Uterus (tissue), 2 donors: Measurements from ENCODE around the gene ZNF577.

Experiments used
- CTCF ChIP-seq, 4 experiments: fragments of 200-600 bp in 2 of 4; fragments of 450-650 bp in 2 of 4; sonication (generic) in 2 of 4; IDR thresholded peaks; one replicate each; pipeline ENCODE4 v1.5.1; 2016 to 2019; ENCODE audit warnings: antibody characterized with exemption in 4 of 4, mild to moderate bottlenecking in 2 of 4, moderate library complexity in 1 of 4
- POLR2A ChIP-seq, 2 donors: fragments of 450-650 bp; IDR thresholded peaks; one replicate each; pipeline ENCODE4 v1.6.1; 2016; ENCODE audit warnings: antibody characterized with exemption in 2 of 2, mild to moderate bottlenecking in 1 of 2, moderate library complexity in 1 of 2

GRCh38 chr19:51861870-51862622, 25.7 kb downstream of the ZNF577 start:
- TF ChIP-seq CTCF (IDR thresholded peaks at IDR 0.05) (no peak), POLR2A (IDR thresholded peaks at IDR 0.05) (no peak)
